Activated CD4-positive, CD25-positive, alpha-beta regulatory T cell (primary cell): ENCODE results near the gene CHKA.

ENCODE experiments used
- DNase-seq, 4 experiments: peaks; one replicate each; lab custom pipeline; 2025; lab: John Stamatoyannopoulos, UW

The CHKA gene

DNA sequence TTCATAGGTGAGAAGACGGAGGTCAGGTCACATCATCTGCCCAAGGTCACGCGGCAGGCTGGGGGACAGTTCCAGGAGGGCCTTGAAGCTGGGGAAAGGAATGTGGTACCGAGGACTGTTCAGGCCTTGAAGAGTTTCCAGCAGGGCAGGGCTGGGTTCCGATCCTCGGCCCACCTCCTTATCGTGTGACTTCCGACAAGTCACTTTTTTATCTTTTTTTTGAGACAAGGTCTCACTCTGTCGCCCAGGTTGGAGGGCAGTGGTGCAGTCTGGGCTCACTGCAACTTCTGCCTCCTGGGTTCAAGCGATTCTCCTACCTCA lies 90.1 kb downstream of the CHKA start:
- no peak for DNase-seq

DNA sequence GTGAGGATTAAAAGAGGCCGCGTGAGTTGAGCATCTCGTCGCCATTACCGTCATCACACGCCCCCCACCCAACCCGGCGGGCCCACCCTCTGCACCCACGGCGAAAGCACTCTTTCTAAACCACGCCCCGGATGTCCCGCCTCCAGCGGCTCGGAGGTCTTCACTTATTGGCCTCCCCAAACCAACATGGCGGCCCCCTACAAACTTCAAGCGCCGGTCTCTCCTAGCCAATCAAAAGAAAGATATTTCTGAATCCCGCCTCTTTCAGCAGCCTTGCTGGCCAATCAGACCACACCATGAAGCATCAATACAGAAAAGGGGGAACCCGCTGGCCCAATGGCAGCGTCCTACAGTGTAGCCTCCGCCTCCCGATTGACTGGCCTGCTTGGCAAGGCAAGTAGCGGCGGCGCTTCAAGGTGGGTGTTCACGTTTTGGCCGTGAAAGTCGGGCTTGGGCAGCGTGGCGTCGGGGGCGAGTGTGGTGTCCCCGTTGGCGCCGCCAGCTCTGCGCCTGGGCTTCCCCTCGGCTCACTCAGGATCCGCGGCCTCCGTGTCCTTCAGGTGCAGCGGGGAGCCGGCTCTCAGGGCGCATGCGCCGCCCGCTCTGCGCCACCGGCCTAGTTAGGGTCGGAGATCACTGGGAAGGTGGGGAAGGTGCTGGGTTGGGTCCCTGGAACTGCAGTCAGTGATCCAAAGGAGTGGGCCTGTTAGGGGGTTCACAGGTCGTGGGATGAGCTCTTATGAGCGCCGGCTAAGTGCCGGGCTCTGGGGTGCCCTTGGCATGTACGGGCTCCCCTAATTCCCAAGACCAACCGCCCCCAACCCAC lies 90.7 kb downstream of the CHKA start, which contains the start of gene NDUFS8:
NDUFS8 (plus strand) TSS at position 364 of the 826 bp plus-strand sequence. CDS start 1,471 bp downstream, outside the sequence.
- DNase-seq: peak; percentile 89 to 94 (median 92)

DNA sequence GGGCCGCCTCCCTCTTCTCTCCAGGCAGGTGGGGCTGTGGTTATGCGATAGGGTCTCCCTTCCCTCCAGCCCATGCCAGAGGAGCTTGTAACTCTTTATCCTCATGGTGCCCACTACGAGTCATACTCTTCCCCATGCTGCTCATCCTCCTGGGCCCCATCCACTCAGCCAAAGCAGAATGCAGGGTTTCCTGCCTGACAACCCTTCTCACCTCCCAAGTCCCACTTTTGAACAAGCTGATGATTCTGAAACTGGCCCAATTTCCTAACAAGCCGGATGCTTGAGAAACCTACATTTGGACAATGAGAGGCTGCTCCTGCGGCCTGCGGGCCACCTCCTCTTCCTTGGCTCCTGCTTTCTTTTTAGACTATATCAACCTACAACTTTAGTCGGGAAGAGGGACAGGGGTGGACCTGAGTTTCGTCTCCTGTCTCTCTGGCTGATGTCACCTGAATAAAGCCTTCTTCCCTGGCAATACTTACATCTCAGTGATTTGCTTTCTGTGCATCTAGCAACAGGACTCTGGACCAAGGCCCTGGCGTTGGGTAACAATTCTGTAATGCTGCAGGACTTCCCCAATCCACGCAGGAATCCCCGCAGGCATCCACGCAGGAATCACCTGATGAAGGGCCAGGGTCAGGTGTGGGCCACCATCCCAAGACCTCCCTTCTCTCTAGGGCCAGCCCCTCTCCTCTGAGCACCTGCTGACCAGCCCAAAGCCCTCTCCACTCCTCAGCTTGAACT lies 92.2 kb downstream of the CHKA start:
- no peak for DNase-seq

DNA sequence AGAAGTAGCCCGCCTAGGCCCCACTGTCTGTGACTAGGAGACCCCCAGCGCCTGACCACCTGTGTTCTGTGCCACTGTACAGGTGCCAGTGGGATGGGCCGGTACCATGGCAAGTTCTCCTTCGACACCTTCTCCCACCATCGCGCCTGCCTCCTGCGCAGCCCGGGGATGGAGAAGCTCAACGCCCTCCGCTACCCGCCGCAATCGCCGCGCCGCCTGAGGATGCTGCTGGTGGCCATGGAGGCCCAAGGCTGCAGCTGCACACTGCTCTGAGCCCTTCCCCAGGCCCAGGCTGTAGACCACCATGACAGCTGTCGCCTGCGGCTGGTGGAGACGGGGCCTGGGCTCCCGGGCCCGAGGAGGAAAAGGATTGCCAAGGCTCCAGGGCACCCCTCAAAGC lies 93.5 kb downstream of the CHKA start:
- no peak for DNase-seq

DNA sequence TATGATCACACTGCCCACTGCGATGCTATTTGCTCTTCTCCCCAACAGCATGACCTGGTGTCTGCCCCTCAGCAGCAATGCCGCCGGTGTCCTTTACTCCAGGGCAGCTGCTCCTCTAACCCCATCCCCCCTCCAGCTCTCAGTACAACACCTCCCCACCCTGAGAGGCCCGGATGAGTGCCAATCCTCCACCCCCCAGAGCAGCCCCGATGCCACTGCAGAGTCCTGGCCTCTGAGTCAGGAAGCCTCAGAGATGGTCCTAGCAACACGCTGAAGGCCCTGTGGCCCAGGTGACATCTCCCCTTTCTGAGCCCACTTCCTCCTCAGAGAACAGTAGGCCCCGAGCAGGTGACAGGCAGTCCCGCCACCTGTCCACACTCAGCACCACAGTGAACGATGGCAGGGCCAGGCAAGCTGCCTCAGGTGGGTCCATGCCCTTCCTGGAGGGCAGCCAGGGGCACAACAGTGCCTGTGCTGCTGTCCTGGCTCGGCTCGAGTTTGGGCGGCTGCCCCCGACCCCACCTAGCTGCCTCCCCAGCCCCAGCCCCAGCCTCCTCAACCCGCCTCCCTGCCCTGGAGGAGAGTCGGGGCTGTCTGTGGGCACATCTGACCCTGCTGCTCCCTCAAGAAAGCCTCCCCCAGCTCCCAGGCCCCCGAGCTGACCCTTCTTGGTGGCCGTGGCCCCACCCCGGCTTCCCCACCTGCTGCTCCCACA lies 94.6 kb downstream of the CHKA start:
- DNase-seq: no peak

DNA sequence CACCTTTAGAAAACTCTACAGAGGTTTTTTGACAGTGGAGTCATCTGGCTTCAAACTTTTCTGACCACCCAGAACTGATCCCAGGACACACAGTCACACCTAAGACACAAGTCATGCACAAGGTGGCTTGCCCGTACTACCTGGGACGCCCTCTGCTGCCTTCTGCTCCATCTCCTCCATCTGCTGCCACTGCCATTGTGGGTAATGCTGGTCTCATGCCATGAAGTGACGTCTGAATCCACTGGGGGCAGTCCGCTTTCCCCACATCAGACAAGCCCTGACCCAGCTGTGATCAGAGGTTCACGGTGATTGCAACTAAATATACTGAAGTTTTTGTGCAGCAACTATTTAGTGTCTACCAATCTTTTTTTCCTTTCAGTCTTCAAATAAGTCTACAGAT lies 96.1 kb downstream of the CHKA start:
- DNase-seq: no peak

DNA sequence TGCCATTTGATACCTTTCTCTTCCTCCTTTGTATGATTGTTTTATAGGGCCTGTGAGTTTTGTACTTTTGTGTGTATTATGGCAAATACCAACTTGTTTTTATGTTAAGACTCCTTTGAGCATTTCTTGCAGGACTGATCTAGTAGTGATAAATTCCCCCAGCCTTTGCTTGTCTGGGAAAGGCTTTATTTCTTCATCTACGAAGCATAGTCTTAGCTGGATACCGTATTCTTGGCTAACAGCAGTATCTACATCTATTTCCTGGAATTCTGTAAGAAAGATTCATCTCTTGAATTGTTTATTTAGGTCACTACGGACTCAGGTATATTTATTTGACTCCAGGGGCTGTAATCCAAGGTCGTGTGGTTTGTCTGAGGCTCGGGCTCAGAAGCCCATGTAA lies 96.7 kb downstream of the CHKA start:
- no peak for DNase-seq

DNA sequence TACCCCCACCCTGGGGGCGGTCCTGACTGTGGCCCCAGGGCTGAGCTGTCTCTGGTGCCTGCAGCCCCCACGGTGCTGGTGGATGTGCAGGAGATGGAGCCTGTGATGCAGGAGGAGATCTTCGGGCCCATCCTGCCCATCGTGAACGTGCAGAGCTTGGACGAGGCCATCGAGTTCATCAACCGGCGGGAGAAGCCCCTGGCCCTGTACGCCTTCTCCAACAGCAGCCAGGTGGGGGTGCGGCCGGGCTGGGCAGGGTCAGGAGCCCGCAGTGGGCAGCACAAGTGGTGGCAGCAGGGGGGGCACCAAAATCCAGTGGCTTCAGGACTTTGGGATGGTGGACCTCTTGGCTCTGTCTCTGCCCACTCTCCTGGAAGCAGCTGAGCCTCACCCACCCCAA lies 98.7 kb downstream of the CHKA start:
- no peak for DNase-seq

DNA sequence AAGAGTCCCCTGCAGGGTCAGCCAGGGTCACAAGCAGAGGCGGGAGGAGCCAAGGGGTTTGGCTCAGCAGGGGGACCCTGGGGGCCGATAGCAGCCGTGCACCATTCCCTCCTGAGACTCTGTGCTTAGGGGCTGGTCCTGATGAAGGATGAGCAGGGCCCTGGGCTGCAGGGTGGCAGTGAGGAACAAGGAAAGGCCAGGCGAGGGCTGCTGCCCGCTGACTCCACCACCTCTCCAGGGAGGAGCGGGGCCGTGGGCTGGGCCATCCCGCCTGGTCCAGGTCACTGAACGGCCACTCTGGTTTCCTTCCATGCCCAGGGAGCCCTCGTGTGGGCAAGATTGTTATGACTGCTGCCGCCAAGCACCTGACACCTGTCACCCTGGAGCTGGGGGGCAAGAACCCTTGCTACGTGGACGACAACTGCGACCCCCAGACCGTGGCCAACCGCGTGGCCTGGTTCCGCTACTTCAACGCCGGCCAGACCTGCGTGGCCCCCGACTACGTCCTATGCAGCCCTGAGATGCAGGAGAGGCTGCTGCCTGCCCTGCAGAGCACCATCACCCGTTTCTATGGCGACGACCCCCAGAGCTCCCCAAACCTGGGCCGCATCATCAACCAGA lies 99.9 kb downstream of the CHKA start:
- DNase-seq: no peak

DNA sequence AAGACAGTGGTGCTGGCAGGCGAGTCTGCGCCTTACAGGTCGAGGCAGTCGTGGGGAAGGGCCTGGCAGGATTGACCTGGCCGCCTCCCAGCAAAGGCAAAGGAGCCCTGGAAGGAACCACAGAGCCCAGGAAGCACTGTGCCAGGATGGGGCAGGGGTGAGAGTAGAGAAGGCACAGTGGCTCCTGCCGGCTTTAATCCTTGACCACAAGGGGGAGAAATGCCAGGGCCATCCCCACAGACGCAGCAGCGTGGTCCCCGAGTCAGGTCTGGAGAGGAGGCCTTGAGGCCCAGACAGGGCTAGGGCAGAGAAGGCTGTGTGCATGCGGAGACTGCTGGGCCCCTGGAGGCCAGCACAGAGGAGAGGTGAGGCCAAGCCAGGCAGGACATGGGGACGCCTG lies 100.6 kb downstream of the CHKA start:
- no peak for DNase-seq

DNA sequence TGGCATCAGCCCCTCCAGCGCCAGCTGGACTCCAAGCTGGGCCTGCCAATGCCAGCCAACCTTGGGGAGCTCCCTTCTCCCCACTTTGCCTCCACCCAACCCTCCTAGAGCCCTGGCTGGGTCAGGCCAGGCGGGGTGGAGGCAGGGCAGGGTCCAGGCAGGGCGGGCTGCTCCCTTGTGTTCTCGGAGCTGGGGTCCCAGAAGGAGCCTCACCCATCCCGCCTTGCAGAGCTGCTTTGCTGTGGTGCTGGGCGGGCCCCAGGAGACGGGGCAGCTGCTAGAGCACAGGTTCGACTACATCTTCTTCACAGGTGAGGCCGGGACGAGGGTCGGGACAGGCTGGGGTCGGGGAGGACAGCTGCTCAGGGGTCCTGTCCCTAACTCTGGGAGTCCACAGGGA lies 101.7 kb downstream of the CHKA start:
- DNase-seq: no peak

DNA sequence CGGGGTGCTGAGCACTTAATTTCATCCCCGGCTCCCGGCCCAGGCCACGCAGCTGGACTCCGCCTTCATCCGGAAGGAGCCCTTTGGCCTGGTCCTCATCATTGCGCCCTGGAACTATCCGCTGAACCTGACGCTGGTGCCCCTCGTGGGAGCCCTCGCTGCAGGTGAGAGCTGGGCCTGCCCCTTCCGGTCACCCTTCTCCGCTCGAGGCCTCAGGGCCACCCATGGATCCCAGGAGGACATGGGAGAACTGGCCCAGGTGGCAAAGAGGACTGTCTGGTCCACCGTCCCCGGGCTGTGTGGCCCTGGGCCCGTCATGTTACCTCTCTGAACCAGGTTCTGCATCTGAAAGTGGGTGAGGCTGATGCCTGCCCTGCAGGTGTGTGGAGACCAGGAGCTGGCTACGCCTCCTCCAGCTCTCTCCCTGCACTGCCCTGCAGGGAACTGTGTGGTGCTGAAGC lies 102.4 kb downstream of the CHKA start:
- DNase-seq: no peak

DNA sequence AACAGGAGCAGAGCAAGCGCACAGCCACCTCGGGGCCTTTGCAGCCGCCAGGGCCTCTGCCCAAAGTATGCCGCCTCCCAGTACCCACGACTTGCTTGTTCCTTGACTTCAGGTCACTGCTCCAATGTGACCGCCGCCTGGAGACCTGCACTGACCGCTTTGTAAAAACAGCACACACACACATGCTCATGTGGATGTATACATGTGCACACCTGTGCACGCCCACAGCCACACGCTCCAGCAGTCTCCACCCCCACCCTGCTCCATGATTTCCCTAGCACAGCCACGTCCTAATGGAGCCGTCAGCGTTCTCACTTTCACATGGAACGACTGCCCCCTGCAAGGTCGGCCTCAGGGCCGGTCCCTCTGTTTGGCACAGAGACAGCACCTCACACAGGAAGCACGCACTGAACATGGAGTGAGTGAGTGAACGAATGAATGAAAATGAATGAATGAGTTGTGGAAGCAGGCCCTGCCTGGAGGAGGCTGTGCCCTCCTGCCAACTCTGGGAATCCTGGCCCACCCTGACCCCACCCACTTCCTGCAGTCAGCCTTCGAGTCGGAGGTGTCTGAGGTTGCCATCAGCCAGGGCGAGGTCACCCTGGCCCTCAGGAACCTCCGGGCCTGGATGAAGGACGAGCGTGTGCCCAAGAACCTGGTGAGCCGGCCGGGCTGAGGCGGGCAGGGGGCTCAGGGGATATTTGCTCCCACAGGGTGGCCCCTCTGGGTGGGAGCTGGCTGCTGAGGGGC lies 103.0 kb downstream of the CHKA start:
- DNase-seq: no peak

DNA sequence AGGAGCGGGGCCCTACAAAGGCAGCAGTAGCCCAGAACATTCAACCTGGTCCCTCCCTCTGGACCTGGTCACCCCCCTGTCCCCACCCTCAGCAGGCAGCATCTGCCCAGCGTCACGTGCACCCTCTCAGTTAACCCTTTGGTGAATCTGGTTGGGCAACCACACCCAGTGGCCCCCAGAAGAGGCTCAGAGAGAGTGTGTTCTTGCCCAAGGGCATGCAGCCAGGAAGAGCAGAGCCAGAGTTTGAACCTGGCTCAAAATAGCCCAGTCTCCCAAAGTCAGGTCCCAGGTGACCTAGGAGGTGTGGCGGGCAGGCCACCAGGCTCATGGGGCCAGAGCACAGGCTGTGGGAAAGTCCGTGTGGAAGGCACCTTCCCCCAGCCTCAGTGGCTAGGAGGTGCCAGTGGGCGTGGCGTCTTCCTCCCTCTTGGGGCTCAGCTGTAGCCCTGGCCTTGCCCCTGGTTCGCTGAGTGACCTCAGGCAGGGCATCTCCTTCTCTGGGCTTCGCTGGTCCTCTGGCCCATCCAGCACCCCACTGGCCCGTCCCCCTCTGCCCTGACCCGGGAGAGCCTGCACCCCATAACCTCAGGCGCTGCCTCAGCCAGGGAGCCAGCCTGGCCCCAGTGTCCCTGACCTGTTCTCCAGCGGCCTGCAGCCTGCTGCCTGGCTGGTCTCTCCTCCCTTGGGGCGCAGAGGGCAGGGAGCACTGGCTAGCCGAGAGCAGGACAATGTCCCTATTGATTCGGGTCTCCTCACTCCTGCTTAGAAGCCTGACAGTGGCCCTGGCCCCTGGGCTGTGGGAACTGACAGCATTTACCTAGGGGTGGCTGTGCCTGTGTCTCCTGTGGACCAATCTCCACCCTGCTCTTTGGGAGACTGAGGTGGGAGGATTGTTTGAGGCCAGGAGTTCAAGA lies 104.0 kb downstream of the CHKA start:
- DNase-seq: no peak

DNA sequence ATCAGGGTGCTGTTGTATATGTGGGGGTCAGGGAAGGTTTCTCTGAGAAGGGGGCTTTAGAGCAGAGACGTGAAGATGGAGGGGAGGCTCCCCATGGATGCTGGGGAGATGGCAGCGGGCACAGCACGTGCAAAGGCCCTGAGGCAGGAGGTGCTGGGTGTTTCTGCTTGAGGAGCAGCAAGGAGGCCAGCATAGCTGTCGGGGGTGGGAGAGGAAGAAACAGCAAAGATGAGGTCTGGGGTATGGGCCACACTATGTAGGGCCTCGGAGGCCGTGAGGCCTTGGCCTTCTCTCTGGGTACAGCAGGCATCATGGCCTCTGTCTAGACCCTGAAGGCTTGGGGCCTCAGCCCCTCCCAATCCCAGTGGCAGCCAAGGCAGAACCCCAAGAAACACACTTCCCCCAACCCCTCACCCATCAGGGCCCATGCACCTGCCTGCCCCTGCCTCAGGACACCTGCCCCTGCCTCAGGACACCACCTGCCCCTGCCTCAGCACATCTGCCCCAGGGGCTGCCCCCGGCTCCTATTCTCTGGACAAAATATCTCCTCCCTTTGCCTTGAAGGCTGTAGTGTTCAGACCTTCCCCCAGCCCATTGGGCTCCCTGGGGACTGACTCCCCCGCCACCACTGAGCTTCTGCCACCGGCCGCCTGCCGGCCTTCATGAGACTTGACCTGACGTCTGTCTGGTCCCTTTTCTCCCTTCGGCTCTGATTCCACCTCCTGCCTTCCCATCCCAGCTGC lies 104.9 kb downstream of the CHKA start:
- DNase-seq: no peak

DNA sequence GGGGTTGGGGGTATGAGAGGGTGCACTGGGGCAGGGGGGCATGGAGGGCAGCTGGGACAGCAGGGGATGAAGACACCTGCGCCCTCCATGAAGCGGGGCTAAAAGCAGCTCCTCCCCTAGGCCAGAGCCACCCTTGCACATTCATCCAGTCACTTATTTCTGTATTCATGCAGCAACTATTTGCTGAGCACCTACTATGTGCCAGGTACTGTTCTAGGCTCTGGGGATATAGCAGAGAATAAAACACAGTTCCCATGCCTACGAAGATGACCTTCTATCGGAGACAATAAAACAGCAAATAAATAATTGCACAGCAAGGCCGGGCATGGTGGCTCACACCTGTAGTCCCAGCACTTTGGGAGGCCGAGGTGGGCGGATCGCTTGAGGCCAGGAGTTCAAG lies 105.7 kb downstream of the CHKA start:
- DNase-seq: no peak

DNA sequence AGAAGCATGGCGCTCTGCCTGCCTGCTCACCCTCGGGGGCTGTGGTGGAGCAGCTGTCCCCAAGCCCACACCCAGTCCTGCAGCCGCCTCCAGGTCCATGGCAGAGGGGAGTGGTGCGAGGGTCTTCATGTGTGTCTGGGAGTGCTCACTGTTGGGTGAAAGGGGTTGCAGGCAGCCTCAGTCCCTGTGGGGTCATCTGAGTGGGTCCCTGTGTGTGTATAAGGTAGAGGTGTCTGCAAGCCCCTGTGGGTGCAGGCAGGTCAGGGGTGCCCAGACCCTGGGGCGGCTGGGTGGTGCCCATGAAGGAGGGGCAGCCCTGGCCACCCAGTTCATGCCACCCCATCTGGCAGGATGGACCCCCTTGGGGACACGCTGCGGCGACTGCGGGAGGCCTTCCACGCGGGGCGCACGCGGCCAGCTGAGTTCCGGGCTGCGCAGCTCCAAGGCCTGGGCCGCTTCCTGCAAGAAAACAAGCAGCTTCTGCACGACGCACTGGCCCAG lies 106.2 kb downstream of the CHKA start:
- no peak for DNase-seq

DNA sequence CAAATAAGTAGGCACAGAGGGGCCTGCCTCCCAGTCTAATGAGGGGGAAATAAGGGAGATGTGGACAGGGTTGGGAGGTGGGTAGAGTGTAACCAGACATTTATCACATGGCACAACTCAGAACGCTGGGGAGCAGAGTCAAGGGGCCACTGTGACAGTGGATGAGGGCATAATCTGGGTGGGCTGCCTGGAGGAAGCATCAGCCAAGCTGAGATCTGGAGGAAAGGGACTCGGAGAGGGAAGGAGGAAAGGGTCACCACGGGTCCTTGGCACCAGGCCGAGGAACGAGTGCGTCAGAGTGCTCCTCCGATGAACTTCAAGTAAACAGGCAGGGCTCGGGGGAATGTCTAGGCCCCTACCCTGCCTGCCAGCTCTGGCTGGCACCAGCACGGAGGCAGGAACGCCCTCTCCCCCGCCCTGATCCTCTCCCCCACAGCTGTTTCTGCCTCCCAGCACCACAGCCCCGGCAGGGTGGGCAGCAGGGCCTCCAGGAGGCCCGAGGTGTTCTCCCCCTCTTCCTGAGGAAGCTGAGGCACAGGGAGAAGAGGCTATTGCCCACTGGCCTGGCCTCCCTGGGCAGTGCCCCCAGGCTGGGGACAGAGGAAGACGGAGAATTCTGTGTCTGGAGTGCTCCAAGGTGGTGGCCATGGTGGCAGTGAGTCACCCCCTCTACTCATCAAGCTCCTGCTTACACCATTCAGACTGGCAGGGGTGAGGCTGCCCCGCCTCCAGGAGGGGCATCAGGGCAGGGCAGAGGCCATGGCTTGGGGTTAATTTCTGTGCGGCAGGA lies 106.8 kb downstream of the CHKA start:
- DNase-seq: no peak
